Progenitor cell of endocrine pancreas (in vitro differentiated cells): Measurements from ENCODE around the gene TMEM178B. TPM values are rescaled to one million over a fixed set of nuclear protein-coding genes. Genes with fewer than 3 reads are reported as not detected.

Experiments
- DNase-seq: peaks from one replicate; pipeline ENCODE4 v3.0.0; 2021; ENCODE audit warnings: low spot score; ENCODE audit not compliant: unreplicated experiment
- H3K27ac Mint-ChIP-seq: 2 replicates; pipeline ENCODE4 v1.8.0; 2021; ENCODE audit warnings: mild to moderate bottlenecking, moderate library complexity, mixed read lengths
- H3K27me3 Mint-ChIP-seq: 2 replicates; pipeline ENCODE4 v1.8.0; 2021; ENCODE audit warnings: mixed read lengths
- H3K36me3 Mint-ChIP-seq: 2 replicates; pipeline ENCODE4 v1.8.0; 2022; ENCODE audit warnings: mixed read lengths; ENCODE audit not compliant: insufficient read depth
- H3K4me1 Mint-ChIP-seq: 2 replicates; pipeline ENCODE4 v1.8.0; 2021; ENCODE audit warnings: low read depth, mixed read lengths
- H3K4me3 Mint-ChIP-seq: 2 replicates; pipeline ENCODE4 v1.8.0; 2021; ENCODE audit warnings: low read depth, mild to moderate bottlenecking, moderate library complexity, mixed read lengths
- H3K9me3 Mint-ChIP-seq: 2 replicates; pipeline ENCODE4 v1.8.0; 2021; ENCODE audit warnings: low read depth, mixed read lengths
- CTCF ChIP-seq: fragments of 200-600 bp; sonication (generic); IDR thresholded peaks from one replicate; pipeline ENCODE4 v1.5.0; 2021; ENCODE audit warnings: antibody characterized with exemption, mild to moderate bottlenecking; ENCODE audit not compliant: unreplicated experiment
- total RNA-seq: library from RNA; stranded (reverse); gene quantifications from 2 replicates; pipeline ENCODE4 v1.2.1, GENCODE V29; 2021

The TMEM178B gene
- total RNA-seq, 1 donor from 2014 or later, result 2.8 TPM

GRCh38 chr7:141522657-141523342 lies 448.9 kb downstream of the TMEM178B start:
- Mint-ChIP-seq H3K27ac (no peak overlapping the region), H3K27me3 (peaks cover 4% of the 10 kb centered on the region), H3K36me3 (no peaks in the 10 kb centered on the region), H3K4me3 (no peak overlapping the region), H3K4me1 (no peaks in the 10 kb centered on the region), H3K9me3 (no peaks in the 10 kb centered on the region)
- no peak for DNase-seq
- TF ChIP-seq CTCF, result no peak

DNA sequence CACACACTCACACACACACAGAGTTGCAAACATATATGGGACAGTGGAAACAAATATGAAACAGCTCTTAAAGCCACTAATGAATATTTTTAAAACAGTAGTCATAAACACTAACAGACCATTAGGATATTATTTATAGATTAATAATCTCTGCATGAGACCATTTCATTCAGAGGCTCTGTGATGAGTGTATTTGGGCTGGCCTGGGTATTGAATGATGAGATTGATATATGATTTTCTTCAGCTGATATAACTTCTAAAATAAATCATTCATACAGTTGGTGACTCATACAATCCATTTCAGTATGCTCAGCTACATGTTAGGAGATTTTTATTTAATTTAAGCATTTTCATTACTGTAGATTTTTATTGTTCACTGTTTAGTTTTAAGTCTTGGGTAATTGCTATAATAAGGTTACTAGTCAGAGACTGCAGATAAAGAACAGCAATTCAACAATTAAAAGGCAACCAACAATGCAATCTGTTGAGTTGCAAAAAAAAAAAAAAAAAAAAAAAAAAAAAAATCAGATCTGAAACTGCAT lies 452.2 kb downstream of the TMEM178B start:
- H3K27ac Mint-ChIP-seq, result no peak overlapping the region
- H3K36me3 Mint-ChIP-seq, result no peaks in the 10 kb centered on the region
- no peaks in the 10 kb centered on the region for H3K4me1 Mint-ChIP-seq
- no peak for DNase-seq
- H3K4me3 Mint-ChIP-seq, result no peak overlapping the region
- H3K27me3 Mint-ChIP-seq, result peaks cover 4% of the 10 kb centered on the region
- TF ChIP-seq CTCF, result no peak
- no peaks in the 10 kb centered on the region for H3K9me3 Mint-ChIP-seq

DNA sequence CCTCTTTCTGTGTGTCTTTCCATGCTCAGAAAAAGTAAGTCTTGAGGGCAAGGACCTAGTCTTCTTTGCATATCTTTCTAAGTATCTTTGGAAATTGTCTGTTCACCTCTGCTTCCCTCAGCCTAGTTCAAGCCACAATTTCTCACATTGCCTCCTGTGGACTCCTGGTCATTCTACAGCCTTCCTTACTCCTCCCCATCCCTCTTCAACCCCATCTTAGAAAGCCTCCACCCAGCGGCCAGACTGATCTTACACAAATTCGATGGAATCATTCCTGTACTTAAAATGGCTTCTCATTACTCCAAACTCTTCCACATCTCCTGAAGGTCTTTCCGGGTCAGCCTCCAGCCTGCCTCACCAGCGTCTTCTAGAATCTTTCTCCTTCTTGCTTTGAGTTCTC lies 453.2 kb downstream of the TMEM178B start:
- Mint-ChIP-seq H3K4me1 (no peaks in the 10 kb centered on the region), H3K9me3 (no peaks in the 10 kb centered on the region), H3K27ac (no peak overlapping the region), H3K4me3 (no peak overlapping the region), H3K36me3 (no peaks in the 10 kb centered on the region), H3K27me3 (peaks cover 4% of the 10 kb centered on the region)
- no peak for TF ChIP-seq CTCF
- DNase-seq, result no peak

GRCh38 chr7:141528399-141528798 lies 454.5 kb downstream of the TMEM178B start:
- Mint-ChIP-seq H3K36me3 (no peaks in the 10 kb centered on the region), H3K27me3 (peaks cover 4% of the 10 kb centered on the region), H3K4me1 (no peaks in the 10 kb centered on the region), H3K4me3 (no peak overlapping the region), H3K9me3 (no peaks in the 10 kb centered on the region), H3K27ac (no peak overlapping the region)
- no peak for DNase-seq
- TF ChIP-seq CTCF, result no peak

Other genes with a start within 250 kb of the TMEM178B start
- gene BRAF, start 149.1 kb upstream of the TMEM178B start, total RNA-seq, result 60.5 and 64.9 TPM in 2 replicates
- 48.5 and 49.6 TPM in 2 replicates for gene MRPS33, start 59.1 kb upstream of the TMEM178B start, total RNA-seq